GF-D8 (cell line): ENCODE measurements around the gene OR52E8.
A peak's percentile ranks its signal among the peaks of the same experiment; 100 is the strongest.

Experiments
- DNase-seq: peaks from one replicate; lab custom pipeline; 2025; lab: John Stamatoyannopoulos, UW

Gene OR52E8

GRCh38 chr11:5857590-5857989 lies at the start of gene OR52E8:
Gene OR52E8, minus strand, starts transcription at chr11:5857690. Its CDS starts 0 bp downstream, at chr11:5857690.
- no peak for DNase-seq

- DNase-seq, result no peak
Observed at GRCh38 chr11:5899534-5899933, 42.0 kb upstream of the OR52E8 start.

GRCh38 chr11:5892908-5893307 lies 35.4 kb upstream of the OR52E8 start, which contains the start of gene OR52E5:
Gene OR52E5, plus strand, starts transcription at chr11:5893208. Its CDS starts 7,569 bp downstream, at chr11:5900777.
- DNase-seq, result no peak

GRCh38 chr11:5891216-5891800 lies 33.8 kb upstream of the OR52E8 start:
- no peak for DNase-seq

- no peak for DNase-seq
Observed at GRCh38 chr11:5887661-5888060, 30.2 kb upstream of the OR52E8 start.

- DNase-seq, result no peak
Observed at GRCh38 chr11:5887172-5887571, 29.7 kb upstream of the OR52E8 start.

- DNase-seq, result no peak
Observed at GRCh38 chr11:5881756-5882155, 24.3 kb upstream of the OR52E8 start.

- no peak for DNase-seq
Observed at GRCh38 chr11:5880329-5880728, 22.8 kb upstream of the OR52E8 start, which contains the start of gene OR52E4. Gene OR52E4, plus strand, starts transcription at chr11:5880629. Its CDS starts 3,664 bp downstream, at chr11:5884293.

GRCh38 chr11:5878564-5878963 lies 21.1 kb upstream of the OR52E8 start:
- no peak for DNase-seq

GRCh38 chr11:5865826-5866225 lies 8.3 kb upstream of the OR52E8 start:
- DNase-seq, result no peak

GRCh38 chr11:5851002-5851401 lies 6.5 kb downstream of the OR52E8 start:
- DNase-seq, result no peak

GRCh38 chr11:5847711-5848110 lies 9.8 kb downstream of the OR52E8 start:
- no peak for DNase-seq

- DNase-seq, result no peak
Observed at GRCh38 chr11:5846701-5847100, 10.8 kb downstream of the OR52E8 start.

- DNase-seq, result no peak
Observed at GRCh38 chr11:5841797-5842196, 15.7 kb downstream of the OR52E8 start, which contains the start of gene OR52E6. Gene OR52E6, minus strand, starts transcription at chr11:5841897. Its CDS starts 0 bp downstream, at chr11:5841897.

- no peak for DNase-seq
Observed at GRCh38 chr11:5837695-5838094, 19.8 kb downstream of the OR52E8 start.

GRCh38 chr11:5833446-5833845 lies 24.0 kb downstream of the OR52E8 start:
- DNase-seq, result no peak

- no peak for DNase-seq
Observed at GRCh38 chr11:5831196-5831829, 26.2 kb downstream of the OR52E8 start.

GRCh38 chr11:5818245-5818886 lies 39.1 kb downstream of the OR52E8 start:
- no peak for DNase-seq

- DNase-seq, result peak; percentile 11
Observed at GRCh38 chr11:5815534-5815933, 42.0 kb downstream of the OR52E8 start.

- no peak for DNase-seq
Observed at GRCh38 chr11:5809905-5810795, 47.3 kb downstream of the OR52E8 start.

- DNase-seq, result no peak
Observed at GRCh38 chr11:5809122-5809519, 48.4 kb downstream of the OR52E8 start.

- peak; percentile 1 for DNase-seq
Observed at GRCh38 chr11:5808500-5809121, 48.9 kb downstream of the OR52E8 start, which contains the start of gene OR52N2. Gene OR52N2, plus strand, starts transcription at chr11:5808924. Its CDS starts 11,412 bp downstream, at chr11:5820336.
